Myocyte (in vitro differentiated cells): Measurements from ENCODE around the gene CLOCK. TPM values are rescaled to one million over a fixed set of nuclear protein-coding genes. Genes with fewer than 3 reads are reported as not detected.

Experiments
- DNase-seq: peaks from one replicate; pipeline ENCODE4 v3.0.0-alpha.2; 2012; ENCODE audit warnings: low read depth
- total RNA-seq: library from RNA; depleted of rRNA; stranded (reverse); fragments of >200 nt; gene quantifications from 2 replicates; pipeline ENCODE4 v1.2.3, GENCODE V29; 2014

Gene CLOCK
- total RNA-seq, 1 donor from 2014 or later, result 51.3 TPM

DNA sequence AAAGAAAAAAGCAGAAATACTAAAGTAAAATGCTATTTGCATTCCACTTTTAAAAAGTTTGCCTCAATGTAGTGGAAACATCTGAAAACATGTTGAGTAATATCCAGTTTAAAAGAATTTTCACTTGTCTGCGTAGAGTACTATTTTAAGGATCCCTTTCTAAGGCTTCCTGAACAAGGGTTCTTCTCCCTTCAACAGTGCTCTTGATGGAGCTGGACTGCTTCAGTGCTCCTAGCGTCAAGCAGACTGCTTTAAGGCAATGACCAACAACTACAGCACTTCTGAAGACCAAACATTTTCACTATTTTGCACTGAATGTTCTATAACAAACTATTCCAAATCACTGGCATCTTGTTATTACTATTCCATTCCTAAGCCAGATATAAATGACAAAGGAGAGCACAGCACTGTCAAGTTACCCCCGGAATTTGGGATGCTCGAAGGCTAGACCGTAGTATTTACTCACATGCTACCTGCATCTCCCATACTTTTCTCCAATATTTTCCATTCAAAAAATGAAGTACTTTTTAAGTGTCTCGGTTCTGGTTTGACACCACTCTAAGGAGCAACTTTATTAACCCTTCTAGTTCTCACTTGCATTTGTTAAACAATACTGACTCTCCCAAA, 114.9 kb downstream of the CLOCK start:
- no peak for DNase-seq

DNA sequence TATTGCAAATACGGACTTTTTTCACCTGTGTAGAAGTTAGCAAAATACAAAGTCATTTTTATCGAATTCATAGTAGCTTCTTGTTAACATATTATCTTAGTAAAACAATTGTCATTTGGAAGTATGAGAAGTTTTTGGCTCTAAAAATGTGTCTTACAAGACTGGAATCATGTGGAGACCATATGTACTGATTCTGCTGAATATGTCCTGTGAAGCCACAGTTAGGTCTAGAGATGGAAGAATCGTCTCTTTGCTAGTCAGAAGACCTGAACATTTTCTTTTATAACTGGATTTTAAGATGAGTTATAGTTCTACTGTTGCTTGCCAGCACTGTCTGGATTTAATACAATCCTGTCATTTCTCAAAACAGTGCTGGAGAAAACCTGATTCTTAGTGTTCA, 121.9 kb downstream of the CLOCK start:
- no peak for DNase-seq

DNA sequence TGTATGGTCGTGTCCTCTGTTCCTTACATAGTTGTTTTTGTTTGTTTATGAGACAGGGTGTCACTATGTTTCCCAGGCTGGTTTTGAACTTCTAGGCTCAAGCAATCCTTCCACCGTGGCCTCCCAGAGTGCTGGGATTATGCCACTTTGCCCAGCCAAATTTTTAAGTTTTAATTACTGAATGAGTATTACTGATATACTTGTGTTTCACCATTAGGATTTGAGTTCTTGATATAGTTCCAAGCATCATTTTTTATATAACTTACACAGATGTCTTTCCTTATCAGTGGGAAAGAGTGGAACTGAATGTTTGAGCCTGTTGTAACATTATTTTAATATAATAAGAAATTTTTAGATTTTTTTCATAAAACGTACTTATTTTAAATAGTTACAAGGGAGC, 130.5 kb downstream of the CLOCK start:
- no peak for DNase-seq

DNA sequence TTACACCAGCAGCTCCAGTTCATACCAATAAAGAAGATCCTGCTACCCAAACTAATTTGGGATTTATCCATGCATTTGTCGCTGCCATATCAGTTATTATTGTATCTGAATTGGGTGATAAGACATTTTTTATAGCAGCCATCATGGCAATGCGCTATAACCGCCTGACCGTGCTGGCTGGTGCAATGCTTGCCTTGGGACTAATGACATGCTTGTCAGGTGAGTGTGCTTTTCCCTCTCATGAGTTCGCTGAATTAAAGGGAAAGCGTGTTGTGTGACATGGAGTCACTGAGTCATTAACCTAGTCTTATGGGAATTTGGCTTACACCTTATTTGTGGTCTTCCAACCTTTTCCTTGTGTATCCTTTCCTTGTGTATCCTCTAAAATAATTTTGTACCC, 135.1 kb downstream of the CLOCK start:
- DNase-seq, result no peak

DNA sequence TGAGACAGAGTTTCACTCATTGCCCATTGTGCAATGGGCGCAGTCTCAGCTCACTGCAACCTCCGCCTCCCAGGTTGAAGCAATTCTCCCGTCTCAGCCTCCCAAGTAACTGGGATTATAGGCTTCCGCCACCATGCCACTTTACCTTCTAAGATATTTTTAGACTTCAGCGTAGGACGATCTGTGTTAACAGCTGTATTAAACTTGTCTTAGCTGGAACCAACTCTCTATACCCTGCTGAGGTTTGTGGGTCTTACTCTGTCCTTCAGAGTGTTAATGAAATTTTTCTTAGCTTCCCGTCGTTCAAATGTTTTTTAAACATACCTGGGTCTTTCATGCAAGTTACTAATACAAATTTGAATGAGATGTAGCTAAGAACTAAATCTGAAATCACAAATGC, 136.3 kb downstream of the CLOCK start:
- no peak for DNase-seq

DNA sequence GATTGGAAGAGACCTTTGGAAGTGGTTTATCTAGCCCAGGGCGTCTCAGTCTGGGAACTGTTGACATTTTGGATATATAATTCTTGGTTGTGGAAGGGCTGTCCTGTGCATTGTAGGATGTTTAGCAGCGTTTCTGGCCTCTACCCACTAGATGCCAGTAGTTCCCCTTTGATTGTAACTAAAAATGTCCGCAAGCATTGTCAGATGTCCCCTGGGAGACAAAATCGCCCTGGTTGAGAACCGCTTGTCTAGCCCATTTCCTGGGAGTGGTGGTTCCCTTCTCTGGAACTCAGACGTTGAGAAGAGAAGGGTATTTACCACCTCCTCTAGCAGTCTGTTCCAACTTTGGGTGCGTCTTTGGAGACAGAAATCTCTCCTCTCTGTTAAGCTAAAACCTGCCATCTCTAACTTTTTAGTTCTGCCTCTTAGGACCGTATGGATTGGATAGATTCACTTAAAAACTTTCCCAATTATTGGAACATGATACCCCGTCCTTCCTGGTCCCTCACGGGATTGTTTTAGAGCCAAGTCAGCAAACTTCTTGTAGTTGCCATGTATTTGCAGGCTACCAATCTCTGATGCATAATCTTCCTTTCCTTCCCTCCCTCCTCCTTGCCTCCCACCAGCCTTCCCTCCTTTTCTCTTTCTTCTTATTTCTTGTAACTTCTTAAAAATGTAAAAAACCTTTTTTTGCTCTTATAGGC, 137.1 kb downstream of the CLOCK start:
- DNase-seq, result peak; percentile 79

DNA sequence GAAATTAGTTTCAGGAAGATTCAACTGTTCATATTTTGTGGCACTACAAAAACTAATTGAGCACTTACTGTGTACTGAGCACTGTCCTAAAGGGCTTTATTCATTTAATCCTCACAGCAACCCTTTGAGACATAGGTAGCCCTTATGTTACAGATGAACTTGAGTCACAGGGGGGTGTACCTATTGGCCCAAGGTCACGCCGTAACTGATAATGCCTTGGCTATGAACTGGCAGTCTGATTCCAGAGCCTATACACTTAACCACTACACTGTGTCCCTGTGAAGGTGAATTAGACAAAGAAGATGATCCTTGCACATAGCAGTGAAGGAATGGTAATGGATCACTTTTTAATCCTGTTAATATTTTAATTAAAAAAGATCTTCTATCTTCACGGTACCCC, 138.9 kb downstream of the CLOCK start:
- no peak for DNase-seq

DNA sequence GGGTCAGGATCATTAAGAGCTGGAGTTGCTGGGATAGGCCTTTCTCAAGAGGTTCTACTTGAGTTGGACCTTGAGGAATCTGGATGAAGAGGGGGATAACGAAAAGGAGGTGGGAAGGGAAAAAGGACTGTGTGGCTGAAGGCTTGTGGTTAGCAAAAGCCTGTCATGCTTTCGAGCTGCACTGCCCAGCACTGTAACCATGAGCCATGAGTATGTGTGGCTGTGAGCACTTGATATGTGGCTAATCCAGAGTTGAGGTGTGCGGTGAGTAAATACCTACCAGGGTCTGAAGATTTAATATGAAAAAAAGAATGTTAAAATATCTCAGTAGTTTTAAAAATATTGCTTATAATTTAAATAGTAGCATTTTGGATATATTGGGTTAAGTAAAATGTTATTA, 139.6 kb downstream of the CLOCK start:
- peak; percentile 43 for DNase-seq

DNA sequence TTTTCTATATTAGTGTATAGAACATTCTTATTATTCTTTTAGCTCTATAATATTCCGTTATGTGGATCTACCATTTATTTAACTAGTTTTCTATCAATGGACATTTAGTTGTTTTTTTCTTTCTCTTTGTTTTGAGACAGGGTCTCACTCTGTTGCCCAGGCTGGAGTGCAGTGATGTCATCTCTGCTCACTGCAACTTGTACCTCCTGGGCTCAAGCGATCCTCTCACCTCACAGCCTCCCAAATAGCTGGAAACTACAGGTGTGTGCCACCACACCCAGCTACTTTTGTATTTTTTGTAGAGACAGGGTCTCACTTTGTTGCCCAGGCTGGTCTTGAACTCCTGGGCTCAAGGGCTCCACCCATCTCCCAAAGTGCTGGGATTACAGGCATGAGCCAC, 140.2 kb downstream of the CLOCK start:
- DNase-seq, result no peak

DNA sequence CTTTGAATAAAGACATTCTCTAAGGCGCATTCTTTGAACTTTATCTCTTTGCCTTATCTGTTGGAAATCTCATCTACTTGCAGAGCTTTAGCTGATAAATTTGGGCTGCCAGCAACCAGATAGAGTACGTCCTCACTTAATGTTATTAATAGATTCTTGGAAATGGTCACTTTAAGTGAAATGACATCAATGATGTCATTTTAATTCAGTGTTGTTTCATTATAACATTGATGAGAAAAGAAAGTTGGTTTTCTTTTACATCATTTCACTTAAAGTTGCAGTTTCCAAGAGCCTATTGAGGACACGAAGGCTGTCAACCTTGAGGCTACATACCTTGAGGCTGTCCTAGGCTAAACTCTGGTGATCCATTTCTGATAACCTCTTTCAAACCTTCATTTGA, 141.6 kb downstream of the CLOCK start:
- DNase-seq, result no peak

DNA sequence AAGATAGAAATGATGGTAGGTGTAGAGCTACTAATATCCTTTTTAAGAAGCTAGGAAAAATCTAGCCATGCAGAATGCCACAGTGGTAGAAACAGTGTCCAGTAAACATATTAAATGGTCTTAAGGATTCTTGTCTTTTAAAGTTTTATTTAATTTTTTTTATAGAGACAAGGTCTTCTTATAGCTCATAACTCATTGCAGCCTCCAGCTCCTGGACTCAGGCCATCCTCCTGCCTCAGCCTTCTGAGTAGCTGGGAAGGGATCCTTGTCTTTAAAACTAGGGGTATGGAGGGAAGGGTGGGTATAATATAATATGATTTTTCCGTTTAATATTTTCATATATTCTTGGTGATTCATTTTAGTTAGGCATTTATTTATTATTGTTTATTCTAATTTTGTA, 147.1 kb downstream of the CLOCK start:
- no peak for DNase-seq

DNA sequence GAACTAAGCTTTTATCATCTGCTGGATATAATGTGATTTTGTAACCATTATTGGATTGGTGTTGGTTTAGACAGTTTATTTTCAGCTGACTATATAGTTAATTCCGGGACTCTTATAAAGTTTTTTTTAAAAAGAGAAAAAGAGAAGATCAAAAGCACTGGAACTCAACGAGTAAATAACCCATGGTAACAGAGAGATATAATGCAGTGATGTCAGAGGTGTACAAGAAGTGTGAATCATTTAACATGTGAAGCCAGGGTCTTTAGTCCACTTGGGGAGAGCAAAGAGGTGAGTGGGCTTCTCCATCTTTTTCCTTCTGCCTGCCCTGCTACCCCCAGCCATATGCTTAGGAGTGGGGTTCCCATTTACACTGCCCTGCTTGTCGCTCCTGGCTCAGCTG, 147.7 kb downstream of the CLOCK start:
- no peak for DNase-seq

DNA sequence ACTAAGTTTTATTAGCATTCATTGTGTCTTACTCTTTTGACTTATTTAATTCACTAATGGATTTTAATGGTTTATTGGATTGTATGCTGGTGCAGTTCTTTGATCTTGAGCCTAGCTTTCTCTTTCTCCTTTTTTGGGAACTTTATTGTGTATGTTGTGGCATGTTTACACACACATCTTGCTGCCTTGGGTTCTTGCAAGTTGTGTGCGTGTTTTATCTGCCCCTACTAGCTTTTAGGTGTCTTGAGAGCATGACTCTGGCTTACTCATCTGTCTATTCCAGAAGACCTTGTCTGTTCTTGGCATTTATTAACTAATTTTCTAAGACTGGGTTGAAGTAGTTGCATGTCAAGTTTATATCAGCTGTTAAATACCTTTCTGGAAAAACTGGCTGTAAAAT, 148.2 kb downstream of the CLOCK start:
- DNase-seq, result no peak

DNA sequence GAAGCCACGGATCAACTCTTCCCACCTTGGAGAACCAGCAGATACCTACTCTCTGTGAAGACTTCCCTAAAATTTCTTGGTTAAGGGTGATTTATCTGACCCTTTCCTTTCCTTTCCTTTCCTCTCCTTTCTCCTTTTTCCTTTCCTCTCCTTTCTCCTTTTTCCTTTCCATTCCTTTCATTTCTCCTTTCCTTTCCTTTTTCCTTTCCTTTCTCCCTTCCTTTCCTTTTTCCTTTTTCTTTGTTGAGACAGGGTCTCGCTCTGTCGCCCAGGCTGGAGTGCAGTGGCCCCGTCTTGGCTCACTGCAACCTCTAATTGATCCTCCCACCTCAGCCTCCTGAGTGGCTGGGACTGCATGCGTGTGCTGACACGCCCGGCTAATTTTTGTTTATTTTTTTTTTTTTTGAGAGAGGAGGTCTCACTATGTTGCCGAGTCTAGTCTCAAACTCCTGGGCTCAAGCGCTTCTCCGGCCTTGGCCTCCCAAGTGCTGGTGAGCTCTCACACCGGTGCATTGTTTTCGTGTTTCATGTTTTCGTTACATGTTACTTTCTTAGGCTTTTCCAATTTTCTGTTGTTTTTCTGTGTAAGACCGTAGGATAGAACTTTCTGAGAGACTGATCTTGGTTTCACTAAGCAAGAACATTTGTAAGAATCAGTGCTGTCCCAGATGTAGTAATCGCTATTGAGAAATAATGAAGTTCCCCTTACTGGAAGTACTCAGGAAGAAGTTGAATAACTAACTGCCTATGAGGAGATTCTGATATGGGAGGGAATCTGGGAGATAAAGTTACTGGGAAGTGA, 149.0 kb downstream of the CLOCK start:
- no peak for DNase-seq

DNA sequence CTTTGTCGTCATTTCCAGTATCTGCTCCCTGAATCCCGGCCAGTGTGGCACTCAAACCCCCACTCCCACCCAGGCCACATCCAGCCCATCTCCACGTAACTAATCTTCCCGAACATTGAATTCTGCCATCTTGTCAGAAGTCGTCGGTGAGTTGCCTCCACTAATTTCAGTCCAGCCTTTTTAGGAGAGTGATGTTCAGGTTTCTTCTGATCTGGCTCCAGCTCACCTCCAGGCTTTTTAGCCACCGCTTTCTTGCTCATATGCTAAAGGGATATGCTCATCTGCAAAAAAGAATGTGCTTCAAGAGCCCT, 149.6 kb downstream of the CLOCK start:
- DNase-seq, result no peak

DNA sequence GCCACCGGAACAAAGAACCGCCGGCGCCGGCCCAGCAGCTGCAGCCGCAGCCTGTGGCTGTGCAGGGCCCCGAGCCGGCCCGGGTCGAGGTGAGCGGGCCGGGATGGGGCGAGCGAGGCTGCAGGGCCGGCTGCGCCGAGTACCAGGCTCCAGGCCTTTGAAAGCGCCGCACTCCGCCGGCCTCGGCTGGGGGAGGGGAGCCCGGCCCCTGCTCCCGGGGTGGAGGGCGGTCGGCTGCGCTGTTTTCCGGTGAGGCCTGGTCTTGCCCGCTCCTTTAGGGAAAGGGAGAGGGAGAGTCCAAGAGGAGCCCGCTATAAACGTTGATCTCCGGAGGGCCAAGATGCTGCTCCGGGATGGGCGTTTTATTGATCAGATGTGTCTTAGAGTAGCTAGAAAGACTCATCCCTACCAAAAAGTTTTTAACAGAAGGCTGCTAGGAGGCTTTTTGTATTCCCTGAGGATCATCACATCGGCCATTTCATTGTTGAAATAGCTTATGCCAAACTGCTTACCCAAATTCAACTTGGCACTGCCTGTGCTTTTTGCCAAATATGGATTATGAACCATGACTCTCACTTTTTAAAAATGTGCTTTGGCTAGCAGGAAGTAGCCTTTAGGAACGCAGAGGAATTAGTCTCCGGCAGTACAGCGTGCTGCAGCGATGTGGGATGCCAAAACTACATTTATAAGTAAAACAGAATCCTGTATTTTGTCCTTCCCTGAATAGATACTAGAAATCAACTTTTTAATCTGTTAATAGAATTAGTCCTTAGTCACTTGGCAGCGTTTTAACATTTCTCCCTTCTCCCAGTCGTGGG, 150.2 kb downstream of the CLOCK start:
- DNase-seq, result peak; percentile 63

DNA sequence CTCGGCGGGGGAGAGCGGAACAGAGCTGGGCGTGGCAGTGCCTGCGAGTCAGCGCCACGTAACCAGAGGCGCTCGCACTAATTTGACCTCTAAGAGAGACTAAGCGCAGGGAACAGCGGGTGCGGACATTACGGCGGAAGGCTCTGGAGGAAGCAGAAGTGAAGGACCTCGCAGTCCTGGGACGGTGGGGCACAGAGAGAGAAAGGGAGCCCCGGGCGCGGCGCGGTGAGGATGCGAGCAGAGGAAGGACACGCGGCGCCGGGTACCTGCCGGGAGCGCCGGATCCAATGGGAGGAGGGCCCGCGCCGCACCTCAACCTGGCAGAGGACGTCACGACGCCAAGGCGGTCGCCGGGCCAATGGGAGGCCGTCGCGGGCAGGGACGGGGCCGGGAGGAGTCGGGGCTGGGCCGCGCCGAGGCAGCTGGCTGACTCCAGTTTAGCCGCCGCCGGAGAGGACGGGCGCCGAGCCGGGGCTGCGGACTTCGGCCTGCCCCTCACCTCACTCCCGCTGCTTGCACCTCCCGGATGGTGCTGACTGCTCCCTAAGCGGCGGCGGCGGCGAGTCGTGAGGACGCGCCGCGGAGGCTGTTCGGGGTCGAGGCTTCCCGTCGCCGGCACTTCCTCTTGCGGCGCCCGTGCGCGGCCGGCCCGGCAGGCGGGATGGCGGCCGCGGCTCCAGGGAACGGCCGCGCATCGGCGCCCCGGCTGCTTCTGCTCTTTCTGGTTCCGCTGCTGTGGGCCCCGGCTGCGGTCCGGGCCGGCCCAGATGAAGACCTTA, 151.0 kb downstream of the CLOCK start, which contains the start of gene TMEM165:
Gene TMEM165 (plus strand): TSS at position 429 of the 779 bp plus-strand sequence. CDS start 233 bp downstream, at position 662.
- peak; percentile 88 for DNase-seq

DNA sequence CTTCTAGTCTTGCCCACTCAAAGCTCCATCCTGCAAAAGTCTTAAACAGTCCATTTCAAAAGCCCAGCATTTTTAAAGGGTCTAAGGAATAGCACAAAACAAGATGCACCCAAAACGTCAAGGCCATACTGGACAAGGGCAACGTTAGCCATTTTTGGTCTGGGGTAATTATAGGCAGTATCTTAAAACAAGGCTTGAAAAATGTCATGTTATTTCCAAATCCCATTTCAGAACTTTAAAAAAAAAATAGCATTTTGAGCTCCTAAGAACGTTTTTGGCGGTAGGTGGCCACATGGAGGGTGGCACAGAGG, 151.5 kb downstream of the CLOCK start:
- DNase-seq, result no peak

DNA sequence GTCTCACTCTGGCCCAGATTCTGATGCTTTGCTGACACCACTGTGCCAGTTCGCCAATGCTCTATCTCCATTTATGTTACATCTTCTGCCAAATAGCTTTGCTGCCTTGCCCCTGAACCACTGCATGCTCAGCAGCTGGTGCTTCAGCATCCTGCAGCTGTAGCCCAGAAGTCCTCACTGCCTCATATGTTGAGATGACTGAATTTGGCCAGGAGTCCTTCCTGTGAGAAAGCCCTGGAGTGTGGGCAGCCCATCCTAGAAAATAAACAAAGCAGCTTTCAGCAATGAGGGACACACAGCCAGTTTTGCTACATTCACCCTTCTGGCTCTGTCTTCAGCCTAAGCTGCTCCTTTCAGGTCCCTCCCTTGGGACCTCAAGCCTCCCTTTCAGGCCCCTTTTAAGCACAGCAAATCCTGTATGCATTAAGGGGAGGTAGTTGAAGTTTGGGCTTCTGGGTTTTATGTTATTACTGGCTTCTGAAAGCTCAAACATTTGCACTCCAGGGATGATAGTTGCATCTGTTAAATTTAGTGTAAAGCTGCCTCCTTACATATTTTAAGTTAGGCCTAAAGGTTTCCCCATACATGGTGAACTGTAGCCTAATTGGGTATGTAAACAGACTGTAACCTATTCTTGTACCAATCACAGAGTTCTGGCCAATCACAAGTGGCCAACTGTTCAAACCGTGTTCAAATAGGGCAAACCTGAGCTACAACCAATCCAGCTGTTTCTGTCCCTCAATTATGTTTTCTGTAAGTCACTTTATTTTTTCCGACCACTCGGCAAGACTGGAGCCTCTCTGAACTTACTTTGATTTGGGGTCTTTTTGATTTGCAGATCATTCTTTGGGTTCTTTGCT, 153.0 kb downstream of the CLOCK start:
- no peak for DNase-seq

DNA sequence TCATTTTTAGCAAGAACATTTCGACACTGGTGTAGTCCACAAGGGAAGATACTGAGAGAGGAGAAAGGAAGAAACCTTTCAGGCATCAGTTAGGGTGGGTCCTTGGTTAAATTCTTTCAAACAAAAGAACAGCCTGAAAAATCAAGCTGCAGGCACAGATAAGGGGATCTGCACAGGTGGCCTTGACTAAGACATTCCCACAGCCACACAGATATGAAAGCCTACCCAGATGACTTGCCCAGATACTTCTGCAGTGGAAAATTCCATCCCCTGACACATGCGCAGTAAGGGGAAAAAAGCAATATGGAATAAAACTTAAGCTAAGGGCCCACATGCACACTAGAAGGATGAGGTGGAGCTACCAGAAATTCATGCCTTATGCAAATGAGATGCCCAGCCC, 159.9 kb downstream of the CLOCK start:
- DNase-seq, result no peak
